ENCODE measurements around the gene FBXL3. TPM values are rescaled to one million over a fixed set of nuclear protein-coding genes. Genes with fewer than 3 reads are reported as not detected.

Gene FBXL3
- total and polyA plus RNA-seq, 7 donors: 21.5 to 96.0 (median 60.0) TPM

GRCh38 chr13:77031656-77032243 lies 4.8 kb upstream of the FBXL3 start:
- no peak for DNase-seq
- 88 to 94% methylated on average over 6 of the region's 6 CpGs for WGBS, 2 donors
- Histone ChIP-seq H3K9me3 (no peaks in the 10 kb centered on the region), H3K4me3 (no peak overlapping the region), H3K4me1 (peaks cover 0 to 12% (median 7%) of the 10 kb centered on the region in 4 donors), H3K27me3 (no peaks in the 10 kb centered on the region), H3K27ac (no peak overlapping the region), H3K36me3 (no peaks in the 10 kb centered on the region)
- intact Hi-C loops (cut with DNase I): no loop called here
- TF ChIP-seq POLR2AphosphoS5 (IDR thresholded peaks at IDR 0.05) (no peak), CTCF (IDR thresholded peaks at IDR 0.05) (no peak), POLR2A (IDR thresholded peaks at IDR 0.05) (no peak), EP300 (IDR thresholded peaks at IDR 0.05) (no peak)

- 96 to 97% methylated on average over 1 of the region's 1 CpG for WGBS, 2 donors
- Histone ChIP-seq H3K36me3 (no peaks in the 10 kb centered on the region), H3K27ac (no peak overlapping the region), H3K27me3 (no peaks in the 10 kb centered on the region), H3K4me1 (peaks cover 0 to 23% (median 18%) of the 10 kb centered on the region in 4 donors), H3K9me3 (no peaks in the 10 kb centered on the region), H3K4me3 (no peak overlapping the region)
- intact Hi-C loops (cut with DNase I): no loop called here
- TF ChIP-seq POLR2A (IDR thresholded peaks at IDR 0.05) (no peak), POLR2AphosphoS5 (IDR thresholded peaks at IDR 0.05) (no peak), CTCF (IDR thresholded peaks at IDR 0.05) (no peak), EP300 (IDR thresholded peaks at IDR 0.05) (no peak)
- DNase-seq: no peak
Measured at GRCh38 chr13:77029436-77029835, 2.5 kb upstream of the FBXL3 start.

- H3K36me3 ChIP-seq: no peaks in the 10 kb centered on the region
- WGBS, 2 donors: 75 to 80% methylated on average over 5 of the region's 5 CpGs
- DNase-seq: no peak
- no peaks in the 10 kb centered on the region for H3K9me3 ChIP-seq
- intact Hi-C loops (cut with DNase I): no loop called here
- H3K27me3 ChIP-seq: no peaks in the 10 kb centered on the region
- TF ChIP-seq EP300 (IDR thresholded peaks at IDR 0.05): no peak
- no peak for TF ChIP-seq POLR2A (IDR thresholded peaks at IDR 0.05)
- TF ChIP-seq POLR2AphosphoS5 (IDR thresholded peaks at IDR 0.05): peak in 1 of 4 donors; percentile 12
- TF ChIP-seq CTCF (IDR thresholded peaks at IDR 0.05): no peak
- peak overlapping the region; percentile 99 to 100 (median 99) for H3K27ac ChIP-seq
- peaks cover 0 to 35% (median 30%) of the 10 kb centered on the region in 4 donors for H3K4me1 ChIP-seq
- peak overlapping the region in 2 of 4 donors; percentile 1 to 99 for H3K4me3 ChIP-seq
Measured at GRCh38 chr13:77028202-77028601, 1.2 kb upstream of the FBXL3 start.

- H3K9me3 ChIP-seq: no peaks in the 10 kb centered on the region
- no peaks in the 10 kb centered on the region for H3K36me3 ChIP-seq
- WGBS, 2 donors: 0 to 1% methylated on average over 60 to 61 of the region's 62 CpGs
- H3K27me3 ChIP-seq: no peaks in the 10 kb centered on the region
- H3K4me3 ChIP-seq: peak overlapping the region; percentile 51 to 99 (median 96)
- peak overlapping the region; percentile 99 to 100 (median 99) for H3K27ac ChIP-seq
- intact Hi-C loops (cut with DNase I): loop anchor here (2.0 kb wide), 1 partner anchor 34 kb away; the partner anchor contains the start of gene CLN5
- TF ChIP-seq POLR2AphosphoS5 (IDR thresholded peaks at IDR 0.05) (peak in 3 of 4 donors; percentile 36 to 62 (median 62)), EP300 (IDR thresholded peaks at IDR 0.05) (no peak)
- peak; percentile 90 for DNase-seq
- H3K4me1 ChIP-seq: peaks cover 0 to 53% (median 48%) of the 10 kb centered on the region in 4 donors
Measured at GRCh38 chr13:77026255-77026860, 601 bp downstream of the FBXL3 start.

- Histone ChIP-seq H3K4me1 (peaks cover 0 to 75% (median 67%) of the 10 kb centered on the region in 4 donors), H3K9me3 (no peaks in the 10 kb centered on the region), H3K27ac (peak overlapping the region; percentile 9 to 52 (median 45)), H3K27me3 (no peaks in the 10 kb centered on the region), H3K36me3 (peaks cover 0 to 14% (median 0%) of the 10 kb centered on the region in 4 donors), H3K4me3 (no peak overlapping the region)
- intact Hi-C loops (cut with DNase I): no loop called here
- no peak for DNase-seq
- WGBS, 2 donors: 67% methylated on average over 3 of the region's 3 CpGs
- TF ChIP-seq CTCF (IDR thresholded peaks at IDR 0.05) (no peak), POLR2A (IDR thresholded peaks at IDR 0.05) (no peak), EP300 (IDR thresholded peaks at IDR 0.05) (no peak), POLR2AphosphoS5 (IDR thresholded peaks at IDR 0.05) (no peak)
Measured at GRCh38 chr13:77022341-77022740, 4.6 kb downstream of the FBXL3 start.

All from sigmoid colon (tissue), 7 donors.